ENCODE results near the gene MCAM.

The MCAM gene

DNA sequence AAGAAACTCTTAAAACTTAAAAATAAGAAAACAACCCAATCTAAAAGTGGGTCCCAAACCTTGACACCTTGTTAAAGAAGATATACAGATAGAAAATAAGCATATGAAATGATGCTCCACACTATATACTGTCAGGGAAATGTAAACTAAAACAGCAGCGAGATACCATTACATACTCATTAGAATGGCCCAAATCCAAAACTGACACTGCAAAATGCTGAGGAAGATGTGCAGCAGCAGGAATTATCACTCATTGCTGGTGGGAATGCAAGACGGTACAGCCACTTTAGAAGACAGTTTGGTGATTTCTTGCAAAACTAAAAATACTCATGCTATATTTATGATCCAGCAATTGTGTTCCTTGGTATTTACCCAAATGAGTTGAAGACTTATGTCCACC is 12.4 kb upstream of the MCAM start:
- no peak for DNase-seq

DNA sequence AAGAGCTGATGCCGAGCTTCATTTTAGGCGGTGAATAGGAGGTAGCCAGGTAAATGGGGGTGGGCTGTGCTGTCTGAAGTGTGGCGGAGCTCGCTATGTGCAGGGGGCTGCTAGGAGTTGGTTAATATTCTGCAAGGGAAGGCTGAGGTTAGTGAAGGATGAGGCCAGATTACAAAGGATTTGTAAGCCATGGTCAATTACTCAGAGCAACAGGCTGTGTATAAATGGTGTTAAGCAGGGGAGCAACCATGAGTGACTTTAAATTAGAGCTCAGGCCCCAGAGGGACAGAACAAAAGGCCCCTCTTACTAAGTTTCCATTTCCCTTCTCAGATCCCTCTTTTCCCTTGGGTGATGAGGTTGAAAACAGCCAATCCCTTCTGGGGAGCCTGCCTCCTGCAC is 7.3 kb upstream of the MCAM start:
- DNase-seq, result no peak

DNA sequence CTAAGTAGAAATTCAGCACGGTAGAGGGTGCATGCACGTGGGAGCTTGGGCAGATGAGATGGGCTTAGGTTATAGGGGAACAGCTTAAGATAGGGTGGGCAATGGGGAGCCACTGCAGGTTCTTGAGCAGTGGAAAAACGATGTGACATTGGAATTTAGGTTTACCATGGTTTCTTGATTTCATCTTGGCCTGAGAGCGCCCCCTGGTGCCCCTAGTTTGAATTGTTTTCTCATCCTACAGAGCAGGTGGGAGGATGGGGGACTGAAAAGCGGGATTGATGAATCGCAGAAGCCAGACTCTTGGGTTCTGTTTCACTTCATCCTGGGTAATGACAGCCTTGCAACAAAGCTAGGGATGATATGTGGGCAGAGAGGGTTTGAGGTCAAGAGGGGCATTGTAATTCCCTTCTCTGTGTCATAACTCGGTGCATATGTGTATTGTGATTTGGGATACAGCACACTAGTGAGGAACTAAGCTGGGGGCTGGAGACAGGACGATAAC is 6.7 kb upstream of the MCAM start:
- DNase-seq, result peak; percentile 90 to 96

DNA sequence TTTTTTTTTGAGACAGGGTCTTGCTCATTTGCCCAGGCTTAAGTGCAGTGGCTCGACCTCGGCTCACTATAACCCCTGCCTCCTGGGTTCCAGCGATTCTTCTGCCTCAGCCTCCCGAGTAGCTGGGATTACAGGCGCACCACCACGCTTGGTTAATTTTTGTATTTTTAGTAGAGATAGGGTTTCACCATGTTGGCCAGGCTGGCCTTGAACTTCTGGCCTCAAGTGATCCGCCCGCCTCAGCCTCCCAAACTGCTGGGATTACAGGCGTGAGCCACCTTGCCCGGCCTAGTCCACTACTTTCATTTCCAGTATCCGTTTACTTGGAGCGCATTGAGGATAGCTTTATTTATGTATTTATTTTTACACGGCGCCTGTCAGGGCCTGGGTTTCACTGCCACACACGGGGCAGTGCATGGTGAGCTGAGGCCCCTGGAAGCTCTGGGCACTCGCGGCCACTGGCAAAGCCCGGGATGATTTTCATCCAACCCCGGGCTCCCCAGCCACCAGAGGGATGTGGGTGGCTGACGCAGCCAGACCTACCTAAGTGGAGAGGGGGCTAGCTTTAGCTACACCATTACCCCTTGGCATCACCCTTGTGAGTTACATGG is 6.1 kb upstream of the MCAM start:
- DNase-seq, result no peak

DNA sequence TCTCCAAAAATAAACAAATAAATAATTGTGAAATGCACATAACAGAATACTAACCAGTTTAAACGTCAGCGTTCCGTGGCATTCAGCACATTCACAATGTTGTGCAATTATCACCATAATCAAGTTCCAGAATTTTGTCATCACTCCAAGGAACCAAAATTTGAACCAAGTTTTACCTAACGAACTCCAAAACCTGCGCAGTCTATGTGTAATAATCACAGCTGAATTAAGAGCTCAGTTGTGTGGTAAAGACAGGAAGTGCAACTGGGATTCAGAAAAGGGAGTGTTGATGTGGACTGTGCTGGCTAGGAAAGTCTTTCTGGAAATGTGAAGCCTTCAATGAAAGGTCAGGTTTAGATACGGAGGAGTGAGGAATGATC is 5.4 kb upstream of the MCAM start:
- no peak for DNase-seq

DNA sequence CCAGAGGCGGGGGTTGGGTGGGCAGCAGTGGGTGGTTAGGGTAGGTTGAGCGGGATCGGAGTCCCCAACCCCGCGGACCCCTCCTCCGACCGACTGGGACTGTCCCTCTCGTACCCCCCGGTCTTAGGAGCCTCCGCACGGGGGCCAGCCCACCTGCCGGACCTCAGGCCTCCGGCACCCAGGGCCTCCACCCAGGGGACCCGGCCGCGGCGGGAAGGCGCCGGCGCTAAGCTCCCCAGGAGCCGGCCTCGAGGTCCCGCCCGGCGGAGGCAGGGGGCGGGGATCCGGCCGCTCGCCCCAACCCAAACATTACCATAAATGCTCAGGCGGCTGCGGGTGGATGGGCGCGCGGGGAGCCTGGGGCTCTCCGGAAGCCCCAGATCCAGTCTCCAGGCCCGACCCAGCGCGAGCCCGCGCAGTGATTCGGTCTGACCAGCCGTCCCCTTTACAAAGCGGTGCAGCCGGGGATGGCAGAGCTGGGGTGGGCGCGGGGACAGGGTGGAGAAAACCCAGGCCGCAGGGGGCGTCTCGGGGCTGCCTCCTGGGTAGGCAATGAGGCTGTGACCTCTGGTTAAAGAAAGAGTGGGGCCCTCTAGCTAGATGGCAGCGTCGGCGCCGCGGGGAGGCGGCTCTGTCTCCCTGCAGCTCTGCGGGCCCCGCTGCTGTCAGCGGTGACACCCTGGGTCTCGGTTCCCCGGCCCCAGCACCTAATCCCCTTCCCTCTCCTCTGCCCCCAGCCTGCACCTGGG is 4.0 kb upstream of the MCAM start:
- peak; percentile 79 to 82 for DNase-seq

DNA sequence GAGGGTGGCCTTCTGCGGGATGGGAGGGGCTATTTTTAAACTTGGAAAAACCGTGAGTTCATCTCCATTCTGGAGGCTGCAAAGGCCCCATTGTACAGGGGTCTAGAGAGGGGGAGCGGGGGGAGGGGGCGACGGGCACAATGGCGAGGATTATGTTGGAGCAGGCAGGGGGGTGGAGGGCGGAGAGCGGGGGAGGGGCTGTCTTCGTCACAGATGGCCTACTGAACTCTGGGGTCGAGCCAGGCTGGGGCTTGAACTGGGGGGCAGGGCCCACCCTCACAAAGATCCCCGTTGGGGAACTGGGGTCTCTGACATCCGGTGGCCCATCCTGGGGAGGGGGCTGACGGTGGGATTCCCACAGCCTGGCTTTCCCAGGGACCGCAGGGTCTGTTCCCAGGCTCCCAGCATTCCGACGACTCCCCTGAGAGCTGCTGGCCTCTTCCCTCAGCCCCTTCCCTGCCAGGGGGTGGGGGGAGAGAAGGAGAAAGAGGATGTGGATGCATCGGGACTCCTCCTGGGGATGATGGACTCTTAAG is 3.4 kb upstream of the MCAM start:
- no peak for DNase-seq

DNA sequence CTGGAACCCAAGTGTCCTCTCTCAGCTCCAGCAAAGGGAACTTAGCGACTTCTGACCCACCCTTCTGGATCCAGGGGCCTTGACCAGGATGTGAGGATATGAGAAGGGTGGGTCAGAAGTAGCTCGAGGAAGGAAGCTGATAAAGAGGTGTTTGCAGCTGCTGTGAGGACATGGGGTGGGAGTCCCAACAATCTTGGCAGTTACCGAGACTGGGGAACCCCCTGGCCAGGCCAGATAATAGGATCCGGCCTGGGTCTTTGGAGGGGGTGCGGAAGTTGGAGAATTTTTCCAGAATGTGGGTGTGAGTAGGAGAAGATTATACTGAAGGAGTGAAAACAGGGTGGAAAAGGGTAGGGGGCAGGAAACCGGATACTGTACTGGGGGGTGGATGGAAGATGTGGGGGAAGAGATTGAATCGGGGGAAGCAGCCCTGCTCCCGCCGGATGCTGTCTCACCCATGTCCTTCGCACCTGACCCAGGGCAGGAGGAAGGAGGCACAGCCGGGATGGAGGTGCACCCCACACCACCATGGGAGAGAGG is 2.8 kb upstream of the MCAM start:
- DNase-seq, result no peak

DNA sequence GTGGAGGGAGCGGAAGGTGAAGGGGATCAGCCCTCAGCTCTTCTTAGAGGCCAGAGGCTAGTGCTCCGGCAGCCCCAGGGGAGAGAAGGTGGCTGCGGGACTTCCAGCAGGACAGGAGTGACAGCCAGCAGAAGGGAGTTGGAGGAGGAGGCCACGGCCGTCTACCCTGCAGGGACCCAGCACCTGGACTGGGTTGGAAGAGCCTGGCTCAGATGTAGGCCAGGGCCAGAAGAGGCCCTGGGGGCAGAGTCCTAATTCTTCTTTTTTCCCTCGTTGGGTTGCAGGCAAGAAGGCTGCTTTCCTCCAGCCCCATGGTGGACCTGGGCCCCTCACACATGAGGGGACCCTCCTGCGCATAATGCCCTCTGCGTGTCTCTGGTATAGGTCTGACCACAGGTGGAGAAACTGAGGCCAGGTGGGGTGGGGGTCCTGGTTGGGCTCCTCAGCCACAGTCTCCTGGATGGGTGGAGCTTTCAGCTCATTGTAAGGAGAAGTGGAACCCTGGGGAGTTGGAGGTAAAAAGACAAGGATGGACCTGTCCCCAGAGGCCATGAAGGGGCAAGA is 2.3 kb upstream of the MCAM start:
- DNase-seq, result no peak

DNA sequence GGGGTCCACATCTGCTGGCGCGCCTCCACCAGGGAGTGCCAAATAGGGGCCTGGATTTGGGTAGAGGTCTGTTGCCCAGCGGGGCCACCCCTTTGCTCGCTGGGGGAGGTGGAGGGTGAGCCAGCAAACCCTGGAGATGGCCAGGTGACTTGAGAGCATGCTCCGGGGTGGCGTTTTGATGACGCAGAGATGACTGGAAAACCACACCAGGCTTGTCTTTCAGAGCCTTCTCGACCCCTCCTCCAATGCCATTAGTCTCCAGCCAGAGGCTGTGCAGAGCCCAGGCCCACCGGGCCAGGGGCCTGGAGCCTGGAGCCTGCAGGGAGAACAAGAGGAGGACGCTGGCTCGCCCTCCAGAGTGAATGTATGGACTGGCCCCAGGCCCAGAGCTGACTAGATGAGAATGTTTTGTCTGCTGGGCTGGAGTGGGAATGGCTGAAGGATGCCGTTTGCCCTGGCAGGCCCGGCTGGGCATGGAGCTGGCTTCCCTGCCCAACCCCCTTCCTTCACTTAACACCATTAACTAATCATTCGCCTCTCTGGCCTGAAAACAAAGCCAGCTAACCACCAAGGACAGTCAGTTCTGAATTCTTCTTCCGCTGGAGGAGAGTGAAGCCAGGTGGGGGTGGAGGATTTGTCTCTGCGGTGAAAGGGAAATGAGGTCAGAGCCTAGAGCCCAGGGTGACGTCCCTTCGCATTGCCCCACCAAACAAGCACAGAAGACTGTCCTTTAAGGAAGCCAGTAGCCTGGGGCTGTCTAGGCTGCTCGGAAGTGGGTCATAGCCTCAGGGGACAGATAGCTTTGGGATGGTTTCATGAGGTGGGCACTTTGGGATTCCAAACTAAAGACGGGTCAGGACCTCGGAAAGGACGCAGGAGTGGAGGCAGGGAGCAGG is 1.6 kb upstream of the MCAM start:
- DNase-seq, result no peak

DNA sequence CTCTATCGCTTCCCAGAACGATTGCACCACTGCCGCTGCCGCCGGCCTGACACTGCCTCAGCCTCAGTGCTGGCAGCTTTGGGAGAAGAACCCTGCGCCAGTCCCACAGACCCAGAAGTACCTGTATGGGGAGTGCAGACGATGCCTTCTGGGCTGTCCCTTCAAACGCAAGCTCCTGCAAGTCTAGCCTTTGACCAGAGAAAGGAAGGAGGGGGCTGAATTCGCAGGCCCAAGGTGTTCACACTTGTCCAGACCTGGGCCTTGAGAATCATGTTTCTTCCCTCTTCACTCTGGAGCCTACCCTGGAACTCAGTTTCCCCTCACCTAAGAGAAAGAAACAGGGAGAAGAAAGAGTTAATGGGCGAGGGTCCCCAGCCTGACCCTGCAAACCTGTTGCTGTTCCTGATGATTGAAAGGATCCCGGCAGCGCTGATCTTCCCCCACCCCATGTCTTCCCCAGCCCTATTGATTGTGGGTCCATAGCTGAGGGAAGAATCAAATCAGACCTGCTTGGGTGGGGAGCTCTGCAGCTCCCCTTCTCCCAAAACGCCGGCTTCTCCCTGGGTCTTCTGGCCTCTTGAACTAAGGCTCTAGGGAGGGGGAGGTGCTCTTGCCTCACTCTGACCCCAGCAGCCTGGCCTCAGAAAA is 786 bp upstream of the MCAM start:
- no peak for DNase-seq

DNA sequence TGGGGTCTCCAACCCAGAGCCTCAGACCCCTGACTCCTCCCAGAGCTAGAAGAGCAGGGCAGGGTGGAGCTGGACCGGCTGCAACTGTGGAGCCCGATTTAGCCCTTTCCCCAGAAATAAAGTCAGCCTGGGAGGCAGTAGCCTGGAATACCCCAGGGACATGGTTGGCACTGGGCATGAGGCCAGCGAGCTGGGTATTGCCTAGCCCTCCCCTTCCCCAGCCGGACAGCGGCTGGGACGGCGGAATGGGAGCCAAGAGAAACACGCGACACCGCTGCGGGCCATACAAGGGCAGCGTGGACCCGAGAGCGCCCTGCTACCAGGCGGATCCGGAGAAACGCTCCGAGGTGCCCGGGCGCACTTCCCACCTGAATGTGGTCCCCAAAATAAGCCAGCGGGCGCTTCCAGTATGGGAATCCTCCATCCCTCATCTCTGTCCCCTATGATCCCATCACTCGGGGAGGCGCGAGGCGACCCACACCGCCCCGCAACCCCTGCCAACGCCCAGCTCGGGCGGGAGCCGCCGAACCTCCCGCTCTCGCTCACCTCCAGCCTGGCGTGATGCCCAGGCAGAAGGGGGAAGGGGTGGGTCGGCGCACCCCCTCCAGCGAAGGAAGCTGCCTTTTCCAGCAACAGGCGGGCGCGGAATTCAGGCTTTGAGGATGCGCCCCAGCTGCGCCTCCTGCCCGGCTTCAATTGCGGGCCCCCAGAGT is 758 bp downstream of the MCAM start:
- DNase-seq, result no peak

DNA sequence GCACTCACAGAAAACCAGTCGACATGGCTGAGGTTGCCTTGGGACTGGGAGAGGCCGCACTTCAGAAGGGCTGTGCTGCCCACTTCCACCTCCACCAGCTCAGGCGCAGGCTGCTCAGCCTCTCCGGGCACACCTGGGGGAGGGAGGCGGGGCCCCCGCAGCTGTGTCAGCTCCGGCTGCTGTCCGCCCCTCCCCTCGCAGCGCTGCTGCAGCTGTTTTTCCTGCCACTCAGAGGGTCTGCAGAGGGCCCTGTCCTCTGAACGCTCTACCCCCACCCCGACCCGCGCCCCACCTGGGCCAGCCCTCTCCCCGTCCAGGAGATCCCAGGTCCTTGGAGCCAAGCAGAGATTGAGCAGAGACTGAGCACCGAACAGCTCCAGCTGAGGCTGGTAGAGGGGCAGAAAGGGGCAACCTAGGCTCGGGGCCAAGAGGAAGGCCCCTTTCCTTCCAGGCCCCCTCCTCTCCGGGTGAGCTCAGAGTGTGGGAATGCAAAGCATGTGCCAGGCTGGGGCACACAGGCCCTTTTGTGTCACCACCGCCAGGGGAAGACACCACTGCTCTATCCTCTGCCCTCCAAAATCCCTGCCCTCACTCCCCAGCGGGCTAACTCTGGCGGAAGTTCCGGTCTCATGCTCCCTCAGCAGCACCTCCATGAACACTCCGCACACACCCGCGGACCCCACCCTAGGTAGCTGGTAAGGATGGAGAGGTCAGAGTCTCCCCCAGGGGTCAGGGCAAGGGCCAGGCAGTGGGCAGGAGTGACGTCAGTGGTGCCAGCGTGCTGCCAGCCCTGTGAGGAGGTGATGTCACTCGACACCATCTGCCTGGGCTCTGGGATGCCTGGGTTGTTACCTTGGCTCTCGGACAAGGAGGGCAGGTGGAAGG is 1.6 kb downstream of the MCAM start:
- DNase-seq, result peak; percentile 64 to 69

DNA sequence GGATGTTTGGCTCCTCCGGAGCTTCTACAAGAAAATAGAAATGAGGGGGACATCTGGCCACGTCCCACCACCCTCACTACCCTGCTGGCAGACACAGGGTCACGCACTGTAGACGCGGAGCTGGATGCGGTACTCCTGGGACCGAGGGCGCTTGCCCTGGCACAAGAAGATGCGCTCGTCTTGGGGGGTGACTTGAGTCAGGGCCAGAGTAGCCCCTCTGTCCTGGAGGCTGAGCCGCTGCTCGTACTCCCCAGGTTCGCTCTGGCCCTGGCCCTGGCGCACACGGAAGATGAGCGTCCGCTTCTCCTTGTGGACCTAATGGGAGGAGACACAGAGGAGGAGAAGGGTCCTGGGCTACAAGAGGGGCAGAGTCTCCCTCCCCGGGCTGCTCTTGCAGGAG is 2.2 kb downstream of the MCAM start:
- no peak for DNase-seq

DNA sequence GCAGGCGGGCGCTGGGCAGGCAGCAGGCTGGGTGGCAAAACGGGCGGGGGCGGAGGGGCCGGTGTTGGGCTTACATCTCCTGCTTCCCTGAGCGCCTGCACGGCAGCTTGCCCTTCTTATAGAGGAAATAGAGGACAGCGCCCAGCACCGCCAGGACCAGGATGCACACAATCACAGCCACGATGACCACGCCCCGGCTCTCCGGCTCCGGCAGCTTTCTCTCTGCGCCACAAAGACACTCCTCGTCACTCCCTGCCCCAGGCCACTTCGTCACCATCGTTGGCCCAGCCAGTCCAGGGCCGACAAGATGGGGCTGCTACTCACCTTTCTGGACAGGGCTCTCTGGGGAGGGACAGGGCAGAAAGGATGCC is 6.3 kb downstream of the MCAM start:
- no peak for DNase-seq

DNA sequence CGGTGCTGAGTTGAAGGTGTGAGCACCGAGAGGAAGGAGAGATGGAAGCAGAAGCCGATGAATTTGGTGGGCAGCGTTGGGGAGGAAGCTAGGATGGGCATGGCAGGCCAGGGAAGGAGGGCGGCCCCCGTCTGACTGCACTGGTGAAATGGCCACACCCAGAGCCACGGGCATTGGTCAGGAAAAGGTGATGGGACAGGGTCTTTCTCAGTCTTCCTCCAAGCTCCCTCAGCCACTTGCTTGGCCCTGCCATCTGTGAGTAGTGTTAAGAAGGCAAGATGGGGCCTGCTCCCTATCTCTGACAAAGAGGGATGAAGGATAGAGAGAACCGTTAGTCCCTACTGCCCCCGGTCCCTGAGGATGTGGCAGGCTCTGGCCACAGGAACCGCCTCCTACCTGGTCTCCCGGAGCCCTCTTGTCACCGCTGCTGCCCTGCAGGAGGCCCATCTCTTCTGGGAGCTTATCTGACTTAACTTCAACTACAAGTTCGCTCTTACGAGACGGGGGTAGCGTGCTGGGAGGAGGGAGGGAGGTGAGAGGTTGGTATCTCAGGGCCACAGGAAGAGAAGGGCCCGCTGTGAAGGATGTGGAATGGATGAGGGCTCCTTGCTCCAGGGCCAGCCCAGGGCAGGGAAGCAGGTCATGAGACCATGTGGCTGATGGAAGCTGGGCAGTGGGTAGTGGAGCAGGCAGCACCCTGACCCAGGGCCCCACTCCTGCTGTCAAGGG is 6.8 kb downstream of the MCAM start:
- DNase-seq, result no peak

DNA sequence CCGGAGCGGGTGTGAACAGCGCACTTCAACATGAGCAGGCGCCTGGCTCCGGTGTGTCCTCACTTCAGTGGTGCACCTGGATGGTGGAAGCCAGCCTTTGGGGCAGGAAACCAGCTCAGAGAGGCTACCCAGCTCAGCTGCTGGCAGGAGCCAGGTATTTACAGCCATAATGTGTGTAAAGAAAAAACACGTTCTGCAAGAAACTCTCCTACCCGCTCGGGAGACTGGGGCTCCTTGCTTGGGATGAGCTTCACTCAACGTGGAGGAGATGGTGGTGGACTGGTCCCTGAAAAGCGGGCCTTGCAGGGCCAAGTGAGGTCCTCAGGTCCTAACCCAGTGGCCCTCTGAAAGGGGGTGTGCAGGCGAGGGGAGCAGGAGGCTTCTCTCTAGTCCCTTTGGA is 7.5 kb downstream of the MCAM start:
- no peak for DNase-seq

DNA sequence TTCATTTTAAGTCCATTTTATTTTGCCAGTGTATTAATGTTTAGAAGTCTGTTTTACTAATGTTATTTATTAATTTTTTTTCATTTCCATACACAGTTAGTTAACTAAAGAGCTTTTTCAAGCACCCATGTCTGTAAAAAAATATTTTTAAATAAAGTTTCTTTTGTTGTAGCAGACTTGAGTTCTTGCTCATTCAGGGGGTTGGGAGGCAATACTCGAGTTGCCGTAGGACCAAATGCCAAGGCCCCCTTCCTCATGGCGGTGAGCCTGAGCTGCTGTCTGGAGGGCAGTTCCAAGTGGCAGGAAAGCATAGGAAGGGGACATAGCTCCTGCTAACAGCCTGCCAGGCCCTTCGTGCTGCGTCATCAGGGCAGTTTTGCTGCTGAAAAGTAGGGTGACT is 9.0 kb downstream of the MCAM start:
- no peak for DNase-seq

DNA sequence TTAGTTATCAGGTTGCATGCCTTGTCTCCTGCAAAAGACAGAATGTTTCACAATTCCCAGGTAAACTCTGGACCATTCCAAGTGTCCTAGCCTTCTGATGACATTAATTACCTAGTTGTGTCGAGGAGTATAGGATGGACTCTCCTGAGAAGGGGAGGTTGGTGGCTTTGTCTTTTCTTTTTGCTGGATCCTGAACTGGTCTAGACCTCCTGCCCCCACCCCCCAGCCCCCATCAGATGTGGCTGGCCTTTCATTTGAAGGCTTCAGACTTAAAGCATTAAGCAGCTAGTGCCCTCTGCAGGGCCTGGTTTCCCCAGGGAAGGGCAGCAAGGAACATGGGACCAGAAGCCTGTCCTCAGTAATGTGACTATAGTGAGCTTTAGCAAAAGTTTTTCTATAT is 9.7 kb downstream of the MCAM start:
- no peak for DNase-seq

DNA sequence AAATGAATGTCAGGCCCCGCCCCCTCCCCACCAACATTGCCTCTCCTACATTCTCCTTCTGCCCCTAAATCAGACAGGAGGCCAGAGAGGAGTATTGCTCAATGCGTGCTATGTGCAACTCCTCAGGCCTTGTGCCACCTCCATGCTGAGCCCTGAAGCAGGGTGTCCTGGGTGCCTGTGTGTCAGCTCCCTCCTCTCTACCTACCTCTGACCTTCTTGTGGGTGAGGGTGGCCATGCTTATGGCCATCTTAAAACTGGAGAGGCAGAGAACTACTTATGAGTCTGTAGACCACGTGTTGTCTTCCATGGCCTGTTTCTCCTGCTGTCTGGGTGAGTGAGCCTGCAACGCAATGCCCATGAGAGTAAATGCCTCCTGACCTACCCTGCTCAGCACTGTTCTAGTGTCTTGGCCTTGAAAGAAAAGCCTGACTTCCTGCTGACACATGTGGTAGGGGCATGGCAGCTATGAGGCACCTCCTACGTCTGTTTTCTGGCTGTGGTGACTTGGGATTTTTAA is 10.5 kb downstream of the MCAM start:
- peak; percentile 51 to 54 for DNase-seq

All from activated T-cell treated with anti-CD3 and anti-CD28 coated beads, Interleukin-2, amount 50 U/mL, for 48 hours (primary cell).